ENCODE results near the gene PKM.

Gene PKM

DNA sequence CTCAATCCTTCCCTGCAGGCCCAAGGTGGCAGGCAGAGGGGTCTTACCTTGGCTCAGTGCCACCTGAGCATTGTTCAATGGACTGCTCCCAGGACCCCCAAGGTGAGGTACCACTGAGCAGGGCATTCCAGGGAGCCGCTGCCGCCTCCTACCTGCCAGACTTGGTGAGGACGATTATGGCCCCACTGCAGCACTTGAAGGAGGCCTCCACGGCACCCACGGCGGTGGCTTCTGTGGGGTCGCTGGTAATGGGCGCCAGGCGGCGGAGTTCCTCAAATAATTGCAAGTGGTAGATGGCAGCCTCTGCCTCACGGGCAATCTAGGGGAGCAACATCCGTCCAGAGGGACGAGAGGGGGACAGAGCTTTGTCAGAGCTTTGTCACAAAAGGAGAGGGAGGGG lies 28.7 kb downstream of the PKM start:
- peaks cover 62% of the 10 kb centered on the region for H4K20me1 ChIP-seq (ENCODE audit: insufficient read depth, low read length)
- peaks cover 94% of the 10 kb centered on the region for H3K36me3 ChIP-seq (ENCODE audit: insufficient read depth, low read length)
- no peak for TF ChIP-seq EZH2 (IDR thresholded peaks at IDR 0.05; ENCODE audit: borderline replicate concordance, low read depth, low read length, severe bottlenecking)
- TF ChIP-seq, protein P1, sequence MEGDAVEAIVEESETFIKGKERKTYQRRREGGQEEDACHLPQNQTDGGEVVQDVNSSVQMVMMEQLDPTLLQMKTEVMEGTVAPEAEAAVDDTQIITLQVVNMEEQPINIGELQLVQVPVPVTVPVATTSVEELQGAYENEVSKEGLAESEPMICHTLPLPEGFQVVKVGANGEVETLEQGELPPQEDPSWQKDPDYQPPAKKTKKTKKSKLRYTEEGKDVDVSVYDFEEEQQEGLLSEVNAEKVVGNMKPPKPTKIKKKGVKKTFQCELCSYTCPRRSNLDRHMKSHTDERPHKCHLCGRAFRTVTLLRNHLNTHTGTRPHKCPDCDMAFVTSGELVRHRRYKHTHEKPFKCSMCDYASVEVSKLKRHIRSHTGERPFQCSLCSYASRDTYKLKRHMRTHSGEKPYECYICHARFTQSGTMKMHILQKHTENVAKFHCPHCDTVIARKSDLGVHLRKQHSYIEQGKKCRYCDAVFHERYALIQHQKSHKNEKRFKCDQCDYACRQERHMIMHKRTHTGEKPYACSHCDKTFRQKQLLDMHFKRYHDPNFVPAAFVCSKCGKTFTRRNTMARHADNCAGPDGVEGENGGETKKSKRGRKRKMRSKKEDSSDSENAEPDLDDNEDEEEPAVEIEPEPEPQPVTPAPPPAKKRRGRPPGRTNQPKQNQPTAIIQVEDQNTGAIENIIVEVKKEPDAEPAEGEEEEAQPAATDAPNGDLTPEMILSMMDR (IDR thresholded peaks at IDR 0.05; ENCODE audit: borderline replicate concordance, extremely low read depth, low read length, poor library complexity, severe bottlenecking), result no peak
- H3K27ac ChIP-seq (ENCODE audit: low read length), result no peak overlapping the region
- no peak overlapping the region for H3K4me2 ChIP-seq (ENCODE audit: insufficient read depth, low read length)
- H3K9ac ChIP-seq (ENCODE audit: low read depth, low read length), result no peak overlapping the region
- H3K4me3 ChIP-seq (ENCODE audit: low read depth in 1 of 2, low read length in 2 of 2), result no peak overlapping the region
- H3K79me2 ChIP-seq (ENCODE audit: insufficient read depth, low read length), result no peaks in the 10 kb centered on the region
- no peaks in the 10 kb centered on the region for H3K4me1 ChIP-seq (ENCODE audit: insufficient read depth, low read length)
- DNase-seq (no peak), ATAC-seq (ENCODE audit: insufficient read depth, low read depth) (no peak)
- no peaks in the 10 kb centered on the region for H3K27me3 ChIP-seq (ENCODE audit: insufficient read depth, low read length, poor library complexity)
- no peaks in the 10 kb centered on the region for H3K9me3 ChIP-seq (ENCODE audit: insufficient read depth, low read length, severe bottlenecking)
- no peak overlapping the region for H2AFZ ChIP-seq (ENCODE audit: low read depth, low read length)

DNA sequence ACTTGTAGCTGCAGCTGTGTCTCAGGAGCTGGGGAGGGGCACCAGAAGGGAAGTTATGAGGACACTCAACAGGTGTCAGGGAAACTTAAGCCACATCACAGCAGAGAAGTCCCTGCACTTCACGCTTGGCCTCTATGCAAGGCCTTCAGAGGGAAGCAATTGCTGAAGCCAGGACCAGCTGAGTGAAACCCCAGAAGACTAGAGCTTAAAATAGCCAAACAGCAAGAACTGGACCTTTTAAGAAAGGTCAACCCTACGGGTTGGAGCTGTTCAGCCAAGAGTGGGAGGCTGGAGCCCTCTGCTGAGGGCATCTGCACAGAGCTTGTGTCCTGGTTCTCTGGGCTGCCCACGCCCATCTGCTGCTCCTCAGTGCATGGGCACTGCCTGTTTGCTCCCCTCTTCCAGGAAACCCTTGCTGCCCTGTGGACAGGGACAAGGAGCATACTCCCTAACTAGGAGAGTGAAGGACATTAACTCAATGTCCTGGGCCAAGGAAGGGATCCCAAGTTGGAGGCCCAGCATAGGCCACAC lies 29.5 kb downstream of the PKM start:
- peaks cover 53% of the 10 kb centered on the region for H4K20me1 ChIP-seq (ENCODE audit: insufficient read depth, low read length)

DNA sequence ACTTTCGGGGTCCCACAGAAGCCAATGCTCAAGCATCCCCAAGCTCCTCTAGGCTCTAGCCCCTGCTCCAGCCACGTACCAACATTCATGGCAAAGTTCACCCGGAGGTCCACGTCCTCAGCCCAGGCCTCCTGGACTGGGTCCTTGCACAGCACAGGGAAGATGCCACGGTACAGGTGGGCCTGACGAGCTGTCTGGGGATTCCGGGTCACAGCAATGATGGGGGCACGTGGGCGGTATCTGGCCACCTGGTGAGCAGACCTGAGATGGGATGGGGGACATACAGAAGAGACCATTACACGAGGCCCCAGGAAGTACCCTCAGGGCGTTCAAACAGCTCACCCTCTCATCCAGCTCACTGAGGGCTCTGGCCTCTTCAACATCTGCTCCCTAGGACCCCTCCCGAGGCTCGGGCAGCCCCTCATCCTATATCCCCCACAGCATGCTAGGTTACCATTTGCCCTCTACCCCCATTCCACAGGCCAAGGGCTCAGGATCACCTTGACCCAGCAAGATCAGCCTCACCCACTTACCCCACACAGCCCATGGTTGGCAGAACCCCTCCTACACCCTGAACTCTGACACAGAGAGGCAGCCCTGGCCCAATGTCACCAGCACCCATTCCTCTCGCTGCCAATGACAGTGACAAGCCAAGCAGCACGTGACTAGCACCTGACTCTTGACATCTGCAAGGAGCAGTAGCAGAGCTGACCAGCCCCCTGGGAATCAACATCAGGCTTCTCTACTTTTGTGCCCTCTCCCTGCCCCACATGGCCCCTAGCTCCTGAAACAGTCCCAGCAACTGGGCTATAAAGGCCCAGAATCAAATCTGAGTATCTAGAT lies 30.4 kb downstream of the PKM start:
- Histone ChIP-seq H2AFZ (ENCODE audit: low read depth, low read length) (no peak overlapping the region), H3K4me1 (ENCODE audit: insufficient read depth, low read length) (no peaks in the 10 kb centered on the region), H3K27me3 (ENCODE audit: insufficient read depth, low read length, poor library complexity) (no peaks in the 10 kb centered on the region), H3K4me2 (ENCODE audit: insufficient read depth, low read length) (no peak overlapping the region), H3K36me3 (ENCODE audit: insufficient read depth, low read length) (peaks cover 77% of the 10 kb centered on the region), H3K79me2 (ENCODE audit: insufficient read depth, low read length) (no peaks in the 10 kb centered on the region), H3K27ac (ENCODE audit: low read length) (no peak overlapping the region), H4K20me1 (ENCODE audit: insufficient read depth, low read length) (peaks cover 46% of the 10 kb centered on the region), H3K9me3 (ENCODE audit: insufficient read depth, low read length, severe bottlenecking) (no peaks in the 10 kb centered on the region), H3K9ac (ENCODE audit: low read depth, low read length) (no peak overlapping the region), H3K4me3 (ENCODE audit: low read depth in 1 of 2, low read length in 2 of 2) (no peak overlapping the region)
- no peak for DNase-seq
- TF ChIP-seq EZH2 (IDR thresholded peaks at IDR 0.05; ENCODE audit: borderline replicate concordance, low read depth, low read length, severe bottlenecking), result no peak
- TF ChIP-seq, protein P1 (IDR thresholded peaks at IDR 0.05; ENCODE audit: borderline replicate concordance, extremely low read depth, low read length, poor library complexity, severe bottlenecking), result no peak
- no peak for ATAC-seq (ENCODE audit: insufficient read depth, low read depth)

More for the DNA sequence above, 29.5 kb downstream of the PKM start:
- ATAC-seq (ENCODE audit: insufficient read depth, low read depth) (no peak), DNase-seq (no peak)
- no peak overlapping the region for H3K27ac ChIP-seq (ENCODE audit: low read length)
- H2AFZ ChIP-seq (ENCODE audit: low read depth, low read length), result no peak overlapping the region
- no peaks in the 10 kb centered on the region for H3K9me3 ChIP-seq (ENCODE audit: insufficient read depth, low read length, severe bottlenecking)
- no peaks in the 10 kb centered on the region for H3K27me3 ChIP-seq (ENCODE audit: insufficient read depth, low read length, poor library complexity)
- no peak overlapping the region for H3K4me2 ChIP-seq (ENCODE audit: insufficient read depth, low read length)
- no peak overlapping the region for H3K4me3 ChIP-seq (ENCODE audit: low read depth in 1 of 2, low read length in 2 of 2)
- H3K79me2 ChIP-seq (ENCODE audit: insufficient read depth, low read length), result no peaks in the 10 kb centered on the region
- H3K36me3 ChIP-seq (ENCODE audit: insufficient read depth, low read length), result peaks cover 85% of the 10 kb centered on the region
- H3K9ac ChIP-seq (ENCODE audit: low read depth, low read length), result no peak overlapping the region
- H3K4me1 ChIP-seq (ENCODE audit: insufficient read depth, low read length), result no peaks in the 10 kb centered on the region
- no peak for TF ChIP-seq EZH2 (IDR thresholded peaks at IDR 0.05; ENCODE audit: borderline replicate concordance, low read depth, low read length, severe bottlenecking)
- TF ChIP-seq, protein P1 (IDR thresholded peaks at IDR 0.05; ENCODE audit: borderline replicate concordance, extremely low read depth, low read length, poor library complexity, severe bottlenecking), result no peak
